ENCODE data around the gene SMIM11. TPM values are rescaled to one million over a fixed set of nuclear protein-coding genes. Genes with fewer than 3 reads are reported as not detected.

Gene SMIM11
- total RNA-seq, 2 experiments from 2014 or later, result 14.5 to 15.6 TPM

GRCh38 chr21:34343347-34343746, 32.0 kb upstream of the SMIM11 start:
- CTCF ChIA-PET, result interaction anchor here (11.6 kb wide), 1 partner anchor 420 kb away, joined by 277 read pairs; no protein-coding TSS in a partner anchor
- intact Hi-C loops (cut with micrococcal nuclease), result no loop called here
- no peak for DNase-seq
- no peak overlapping the region for H3K4me3 Mint-ChIP-seq
- no peaks in the 10 kb centered on the region for H3K9me3 Mint-ChIP-seq
- peaks cover 3% of the 10 kb centered on the region for H3K27me3 Mint-ChIP-seq
- no peaks in the 10 kb centered on the region for H3K36me3 Mint-ChIP-seq
- peaks cover 9% of the 10 kb centered on the region for H3K4me1 Mint-ChIP-seq (ENCODE audit: low read depth)
- H3K27ac Mint-ChIP-seq, result no peak overlapping the region
- POLR2A ChIA-PET, result no interaction called here

- Mint-ChIP-seq H3K27ac (no peak overlapping the region), H3K4me1 (ENCODE audit: low read depth) (peaks cover 9% of the 10 kb centered on the region), H3K4me3 (no peak overlapping the region), H3K36me3 (no peaks in the 10 kb centered on the region), H3K9me3 (no peaks in the 10 kb centered on the region), H3K27me3 (peaks cover 3% of the 10 kb centered on the region)
- DNase-seq, result no peak
- ChIA-PET CTCF (interaction anchor here (11.6 kb wide), 1 partner anchor 420 kb away, joined by 277 read pairs; no protein-coding TSS in a partner anchor), POLR2A (no interaction called here)
- intact Hi-C loops (cut with micrococcal nuclease), result no loop called here
Observed at GRCh38 chr21:34343838-34344381, 31.4 kb upstream of the SMIM11 start.

- H3K36me3 Mint-ChIP-seq, result no peaks in the 10 kb centered on the region
- no peak for DNase-seq
- POLR2A ChIA-PET, result no interaction called here
- H3K27me3 Mint-ChIP-seq, result peaks cover 3% of the 10 kb centered on the region
- H3K4me1 Mint-ChIP-seq (ENCODE audit: low read depth), result peaks cover 9% of the 10 kb centered on the region
- no peak overlapping the region for H3K4me3 Mint-ChIP-seq
- intact Hi-C loops (cut with micrococcal nuclease), result no loop called here
- no peaks in the 10 kb centered on the region for H3K9me3 Mint-ChIP-seq
- CTCF ChIA-PET, result interaction anchor here (11.6 kb wide), 1 partner anchor 421 kb away, joined by 277 read pairs; no protein-coding TSS in a partner anchor
- no peak overlapping the region for H3K27ac Mint-ChIP-seq
Observed at GRCh38 chr21:34344584-34344983, 30.7 kb upstream of the SMIM11 start.

- ChIA-PET CTCF (interaction anchor here (0.6 to 11.6 kb wide), 3 partner anchors 216 to 422 kb away, joined by 3 to 277 read pairs (median 3); no protein-coding TSS in a partner anchor), POLR2A (no interaction called here)
- Mint-ChIP-seq H3K9me3 (no peaks in the 10 kb centered on the region), H3K4me3 (no peak overlapping the region), H3K4me1 (ENCODE audit: low read depth) (peaks cover 6% of the 10 kb centered on the region), H3K36me3 (no peaks in the 10 kb centered on the region), H3K27me3 (peaks cover 3% of the 10 kb centered on the region), H3K27ac (no peak overlapping the region)
- intact Hi-C loops (cut with micrococcal nuclease), result no loop called here
- DNase-seq, result no peak
Observed at GRCh38 chr21:34345091-34345871, 30.0 kb upstream of the SMIM11 start.

GRCh38 chr21:34345892-34346291, 29.4 kb upstream of the SMIM11 start:
- Mint-ChIP-seq H3K9me3 (no peaks in the 10 kb centered on the region), H3K4me1 (ENCODE audit: low read depth) (peaks cover 3% of the 10 kb centered on the region), H3K36me3 (no peaks in the 10 kb centered on the region), H3K4me3 (no peak overlapping the region), H3K27ac (no peak overlapping the region), H3K27me3 (peaks cover 3% of the 10 kb centered on the region)
- intact Hi-C loops (cut with micrococcal nuclease), result no loop called here
- ChIA-PET POLR2A (no interaction called here), CTCF (interaction anchor here (0.9 to 11.6 kb wide), 5 partner anchors 23 to 422 kb away, joined by 3 to 277 read pairs (median 3); no protein-coding TSS in a partner anchor)
- no peak for DNase-seq

- no peak for DNase-seq
- POLR2A ChIA-PET, result interaction anchor here (0.6 to 1.8 kb wide), 2 partner anchors 403 to 425 kb away, joined by 3 to 9 read pairs; no protein-coding TSS in a partner anchor
- H3K4me3 Mint-ChIP-seq, result no peak overlapping the region
- peaks cover 3% of the 10 kb centered on the region for H3K4me1 Mint-ChIP-seq (ENCODE audit: low read depth)
- H3K27me3 Mint-ChIP-seq, result no peaks in the 10 kb centered on the region
- H3K9me3 Mint-ChIP-seq, result peaks cover 4% of the 10 kb centered on the region
- CTCF ChIA-PET, result interaction anchor here (0.8 to 11.6 kb wide), 19 partner anchors 10 to 445 kb away, joined by 3 to 277 read pairs (median 6); no protein-coding TSS in a partner anchor
- intact Hi-C loops (cut with micrococcal nuclease), result loop anchor here (1.0 to 2.0 kb wide), 2 partner anchors 220 to 424 kb away; no protein-coding TSS in a partner anchor
- H3K36me3 Mint-ChIP-seq, result no peaks in the 10 kb centered on the region
- no peak overlapping the region for H3K27ac Mint-ChIP-seq
Observed at GRCh38 chr21:34348890-34349519, 26.3 kb upstream of the SMIM11 start.

- intact Hi-C loops (cut with micrococcal nuclease), result no loop called here
- POLR2A ChIA-PET, result no interaction called here
Observed at GRCh38 chr21:34351786-34352241, 23.5 kb upstream of the SMIM11 start.

GRCh38 chr21:34352556-34352955, 22.8 kb upstream of the SMIM11 start:
- intact Hi-C loops (cut with micrococcal nuclease), result no loop called here
- H3K4me3 Mint-ChIP-seq, result no peak overlapping the region
- peaks cover 3% of the 10 kb centered on the region for H3K4me1 Mint-ChIP-seq (ENCODE audit: low read depth)
- CTCF ChIA-PET, result interaction anchor here (11.6 kb wide), 1 partner anchor 429 kb away, joined by 277 read pairs; no protein-coding TSS in a partner anchor
- H3K27ac Mint-ChIP-seq, result no peak overlapping the region
- no peaks in the 10 kb centered on the region for H3K36me3 Mint-ChIP-seq
- H3K27me3 Mint-ChIP-seq, result peaks cover 9% of the 10 kb centered on the region
- POLR2A ChIA-PET, result no interaction called here
- no peak for DNase-seq
- peaks cover 4% of the 10 kb centered on the region for H3K9me3 Mint-ChIP-seq

More at GRCh38 chr21:34351786-34352241, 23.5 kb upstream of the SMIM11 start:
- no peak overlapping the region for H3K27ac Mint-ChIP-seq
- peaks cover 9% of the 10 kb centered on the region for H3K27me3 Mint-ChIP-seq
- CTCF ChIA-PET, result interaction anchor here (0.8 to 11.6 kb wide), 2 partner anchors 7 to 428 kb away, joined by 3 to 277 read pairs; no protein-coding TSS in a partner anchor
- H3K4me1 Mint-ChIP-seq (ENCODE audit: low read depth), result peaks cover 3% of the 10 kb centered on the region
- DNase-seq, result peak; percentile 49
- H3K36me3 Mint-ChIP-seq, result no peaks in the 10 kb centered on the region
- no peak overlapping the region for H3K4me3 Mint-ChIP-seq
- H3K9me3 Mint-ChIP-seq, result peaks cover 4% of the 10 kb centered on the region

GRCh38 chr21:34353182-34353581, 22.1 kb upstream of the SMIM11 start:
- intact Hi-C loops (cut with micrococcal nuclease), result no loop called here
- Mint-ChIP-seq H3K9me3 (peaks cover 4% of the 10 kb centered on the region), H3K4me1 (ENCODE audit: low read depth) (no peaks in the 10 kb centered on the region), H3K27me3 (peaks cover 9% of the 10 kb centered on the region), H3K27ac (no peak overlapping the region), H3K4me3 (no peak overlapping the region), H3K36me3 (no peaks in the 10 kb centered on the region)
- ChIA-PET POLR2A (no interaction called here), CTCF (interaction anchor here (3.0 to 11.6 kb wide), 2 partner anchors 429 kb away, joined by 16 to 277 read pairs; no protein-coding TSS in a partner anchor)
- no peak for DNase-seq

GRCh38 chr21:34354836-34355235, 20.5 kb upstream of the SMIM11 start:
- no peak for DNase-seq
- peaks cover 15% of the 10 kb centered on the region for H3K27me3 Mint-ChIP-seq
- intact Hi-C loops (cut with micrococcal nuclease), result no loop called here
- ChIA-PET CTCF (interaction anchor here (0.9 to 3.0 kb wide), 3 partner anchors 18 to 431 kb away, joined by 3 to 16 read pairs (median 4); no protein-coding TSS in a partner anchor), POLR2A (no interaction called here)
- H3K4me1 Mint-ChIP-seq (ENCODE audit: low read depth), result no peaks in the 10 kb centered on the region
- no peak overlapping the region for H3K27ac Mint-ChIP-seq
- H3K4me3 Mint-ChIP-seq, result no peak overlapping the region
- no peaks in the 10 kb centered on the region for H3K36me3 Mint-ChIP-seq
- H3K9me3 Mint-ChIP-seq, result peaks cover 6% of the 10 kb centered on the region

- Mint-ChIP-seq H3K27ac (no peak overlapping the region), H3K36me3 (no peaks in the 10 kb centered on the region), H3K9me3 (peaks cover 6% of the 10 kb centered on the region), H3K4me3 (no peak overlapping the region), H3K27me3 (peaks cover 15% of the 10 kb centered on the region), H3K4me1 (ENCODE audit: low read depth) (no peaks in the 10 kb centered on the region)
- CTCF ChIA-PET, result interaction anchor here (0.7 to 3.0 kb wide), 3 partner anchors 12 to 432 kb away, joined by 3 to 16 read pairs (median 5); no protein-coding TSS in a partner anchor
- POLR2A ChIA-PET, result no interaction called here
- intact Hi-C loops (cut with micrococcal nuclease), result no loop called here
- no peak for DNase-seq
Observed at GRCh38 chr21:34355570-34355969, 19.7 kb upstream of the SMIM11 start.

- intact Hi-C loops (cut with micrococcal nuclease), result no loop called here
- H3K36me3 Mint-ChIP-seq, result no peaks in the 10 kb centered on the region
- peaks cover 18% of the 10 kb centered on the region for H3K27me3 Mint-ChIP-seq
- no peak overlapping the region for H3K4me3 Mint-ChIP-seq
- ChIA-PET CTCF (interaction anchor here (0.7 to 1.8 kb wide), 2 partner anchors 10 to 146 kb away, joined by 5 to 8 read pairs; no protein-coding TSS in a partner anchor), POLR2A (no interaction called here)
- peaks cover 2% of the 10 kb centered on the region for H3K9me3 Mint-ChIP-seq
- no peak for DNase-seq
- peaks cover 5% of the 10 kb centered on the region for H3K4me1 Mint-ChIP-seq (ENCODE audit: low read depth)
- H3K27ac Mint-ChIP-seq, result no peak overlapping the region
Observed at GRCh38 chr21:34357889-34358288, 17.4 kb upstream of the SMIM11 start.

Data from activated CD4-positive, alpha-beta memory T cell treated with anti-CD3 and anti-CD28 coated beads for 36 hours (primary cell).